ENCODE measurements around the gene GNA12.
A peak's percentile ranks its signal among the peaks of the same experiment; 100 is the strongest.

Gene GNA12

DNA sequence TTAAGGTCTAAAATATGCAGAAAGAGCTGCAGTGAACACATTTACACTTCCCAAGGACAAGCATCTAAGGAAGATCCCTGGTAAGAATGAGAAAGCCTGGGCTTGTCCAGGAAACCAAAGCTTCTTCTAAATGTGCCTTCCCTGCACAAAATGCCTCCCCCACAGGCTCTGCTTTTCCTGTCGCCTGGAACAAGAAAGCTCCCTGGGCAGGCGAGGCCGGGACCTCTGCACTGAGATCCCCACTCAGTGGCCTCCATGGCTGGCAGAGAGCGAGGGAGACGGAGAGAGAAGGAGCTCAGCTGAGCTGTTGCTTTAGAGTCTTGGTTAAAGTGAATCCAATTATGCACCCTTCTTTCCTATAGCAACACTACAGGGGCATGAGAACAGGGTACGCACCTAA lies 80.5 kb downstream of the GNA12 start:
- H3K9me3 Mint-ChIP-seq: no peaks in the 10 kb centered on the region
- H3K4me3 Mint-ChIP-seq: peak overlapping the region; percentile 28 to 67 (median 61)
- H3K36me3 Mint-ChIP-seq (ENCODE audit: low read depth): peaks cover 14% of the 10 kb centered on the region
- TF ChIP-seq, protein P1, sequence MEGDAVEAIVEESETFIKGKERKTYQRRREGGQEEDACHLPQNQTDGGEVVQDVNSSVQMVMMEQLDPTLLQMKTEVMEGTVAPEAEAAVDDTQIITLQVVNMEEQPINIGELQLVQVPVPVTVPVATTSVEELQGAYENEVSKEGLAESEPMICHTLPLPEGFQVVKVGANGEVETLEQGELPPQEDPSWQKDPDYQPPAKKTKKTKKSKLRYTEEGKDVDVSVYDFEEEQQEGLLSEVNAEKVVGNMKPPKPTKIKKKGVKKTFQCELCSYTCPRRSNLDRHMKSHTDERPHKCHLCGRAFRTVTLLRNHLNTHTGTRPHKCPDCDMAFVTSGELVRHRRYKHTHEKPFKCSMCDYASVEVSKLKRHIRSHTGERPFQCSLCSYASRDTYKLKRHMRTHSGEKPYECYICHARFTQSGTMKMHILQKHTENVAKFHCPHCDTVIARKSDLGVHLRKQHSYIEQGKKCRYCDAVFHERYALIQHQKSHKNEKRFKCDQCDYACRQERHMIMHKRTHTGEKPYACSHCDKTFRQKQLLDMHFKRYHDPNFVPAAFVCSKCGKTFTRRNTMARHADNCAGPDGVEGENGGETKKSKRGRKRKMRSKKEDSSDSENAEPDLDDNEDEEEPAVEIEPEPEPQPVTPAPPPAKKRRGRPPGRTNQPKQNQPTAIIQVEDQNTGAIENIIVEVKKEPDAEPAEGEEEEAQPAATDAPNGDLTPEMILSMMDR (IDR thresholded peaks at IDR 0.05; ENCODE audit: unreplicated experiment in 3 of 3): no peak
- H3K27me3 Mint-ChIP-seq (ENCODE audit: low read depth): peaks cover 7% of the 10 kb centered on the region
- H3K27ac Mint-ChIP-seq: peak overlapping the region; percentile 97 to 99 (median 97)
- H3K4me1 Mint-ChIP-seq: peaks cover 67% of the 10 kb centered on the region

DNA sequence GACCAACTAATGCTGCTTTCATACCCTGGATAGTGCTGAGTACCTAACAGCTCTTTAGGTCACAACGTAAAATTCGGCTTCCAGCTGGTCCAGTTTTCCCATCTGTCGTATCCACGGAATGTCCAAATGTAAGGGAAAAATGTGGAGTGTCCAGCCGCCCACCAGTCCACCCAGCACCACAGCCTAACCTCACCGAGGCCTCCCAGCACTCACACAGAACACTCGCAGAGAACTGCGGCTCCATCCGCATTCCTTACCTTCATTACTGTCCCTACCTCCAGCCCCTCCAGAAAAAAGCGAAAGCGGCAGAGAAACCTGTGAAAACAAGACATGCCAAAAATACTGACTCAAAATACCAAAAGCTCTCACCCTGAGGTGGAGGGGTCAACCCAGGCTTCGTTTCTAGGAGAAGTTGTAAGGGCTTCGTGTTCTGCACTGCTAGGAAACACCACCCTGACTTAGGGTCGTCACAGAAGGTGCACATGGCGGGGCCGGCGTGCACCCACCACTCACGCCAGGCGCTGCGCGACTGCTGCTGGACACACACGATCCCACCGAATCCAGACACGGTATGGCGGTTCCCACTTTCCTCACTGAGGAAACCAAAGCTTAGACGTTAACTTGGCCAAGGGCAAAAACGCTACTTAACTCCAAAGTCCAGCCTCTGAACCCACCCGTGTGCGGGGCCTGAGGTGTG lies 82.2 kb downstream of the GNA12 start:
- no peaks in the 10 kb centered on the region for H3K9me3 Mint-ChIP-seq
- peaks cover 7% of the 10 kb centered on the region for H3K27me3 Mint-ChIP-seq (ENCODE audit: low read depth)
- TF ChIP-seq, protein P1 (IDR thresholded peaks at IDR 0.05; ENCODE audit: unreplicated experiment in 3 of 3): no peak
- peaks cover 15% of the 10 kb centered on the region for H3K36me3 Mint-ChIP-seq (ENCODE audit: low read depth)
- peaks cover 76% of the 10 kb centered on the region for H3K4me1 Mint-ChIP-seq
- peak overlapping the region in 2 of 3 experiments; percentile 23 to 29 for H3K4me3 Mint-ChIP-seq
- H3K27ac Mint-ChIP-seq: peak overlapping the region; percentile 97 to 99 (median 97)

DNA sequence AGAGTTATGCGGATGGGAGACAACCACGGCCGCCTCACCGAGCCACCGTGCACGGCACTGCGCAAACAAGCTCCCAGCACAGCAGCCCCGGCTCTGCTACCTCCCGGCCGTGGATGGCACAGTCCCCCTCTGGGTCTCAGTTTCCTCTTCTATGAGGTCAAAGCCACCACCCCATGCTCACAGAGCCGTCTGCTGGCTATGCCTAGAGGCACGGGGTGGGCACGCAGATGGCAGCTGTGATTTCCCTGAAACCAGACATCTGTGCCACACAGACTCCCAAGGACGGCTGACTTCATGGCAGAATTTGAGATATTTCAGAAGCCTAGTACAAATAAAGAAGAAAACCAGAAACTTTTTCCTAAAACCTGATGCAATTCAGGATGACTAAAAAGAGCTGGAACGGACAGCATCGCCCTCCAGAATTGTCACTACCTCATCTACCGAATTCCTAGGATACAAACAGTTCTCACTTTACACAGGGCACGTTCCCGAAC lies 82.9 kb downstream of the GNA12 start:
- no peaks in the 10 kb centered on the region for H3K9me3 Mint-ChIP-seq
- H3K27ac Mint-ChIP-seq: peak overlapping the region; percentile 97 to 99 (median 97)
- H3K4me3 Mint-ChIP-seq: no peak overlapping the region
- H3K4me1 Mint-ChIP-seq: peaks cover 79% of the 10 kb centered on the region
- TF ChIP-seq, protein P1 (IDR thresholded peaks at IDR 0.05; ENCODE audit: unreplicated experiment in 3 of 3): no peak
- H3K27me3 Mint-ChIP-seq (ENCODE audit: low read depth): peaks cover 7% of the 10 kb centered on the region
- peaks cover 20% of the 10 kb centered on the region for H3K36me3 Mint-ChIP-seq (ENCODE audit: low read depth)

DNA sequence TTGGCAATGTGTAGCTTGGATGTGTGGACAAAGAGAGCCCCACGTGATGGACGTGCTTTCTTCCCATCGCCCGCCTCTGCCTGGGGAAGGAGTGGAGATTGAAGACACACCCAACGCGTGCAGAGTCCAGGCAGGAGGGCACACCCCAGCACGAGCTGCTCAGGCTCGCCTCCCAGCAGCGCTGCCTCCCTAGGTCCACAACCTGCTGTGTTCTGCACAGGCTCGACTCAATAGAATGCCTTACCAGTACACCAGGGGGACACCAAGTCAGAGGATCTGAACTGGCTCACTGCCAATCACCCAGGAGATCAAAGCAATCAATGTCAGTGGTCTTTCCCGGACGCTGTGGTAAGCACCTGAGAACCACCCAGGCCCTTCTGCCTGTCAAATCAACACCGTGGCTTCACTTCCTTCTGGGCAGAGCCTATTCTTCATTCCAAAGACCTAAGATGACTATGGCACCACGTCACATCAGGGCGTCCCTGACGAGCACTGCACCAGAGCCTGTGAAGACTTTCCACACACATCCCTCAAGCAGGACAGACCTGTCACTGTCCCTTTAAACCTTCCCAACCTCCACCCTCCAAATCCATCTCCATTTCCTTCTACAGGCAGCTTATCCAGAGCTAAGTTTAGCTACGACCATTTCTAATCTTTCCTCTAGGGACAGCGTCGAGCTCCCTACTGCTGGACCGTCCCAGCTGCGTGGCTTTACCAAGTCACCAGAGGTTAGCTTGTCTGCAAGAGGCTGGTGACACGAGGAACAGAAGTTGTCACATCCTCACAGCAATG lies 83.8 kb downstream of the GNA12 start:
- peak overlapping the region in 2 of 3 experiments; percentile 4 to 32 for H3K4me3 Mint-ChIP-seq
- peaks cover 3% of the 10 kb centered on the region for H3K9me3 Mint-ChIP-seq
- TF ChIP-seq, protein P1 (IDR thresholded peaks at IDR 0.05; ENCODE audit: unreplicated experiment in 3 of 3): peak; percentile 37 to 51 (median 46)
- H3K36me3 Mint-ChIP-seq (ENCODE audit: low read depth): peaks cover 28% of the 10 kb centered on the region
- H3K27me3 Mint-ChIP-seq (ENCODE audit: low read depth): peaks cover 7% of the 10 kb centered on the region
- peaks cover 74% of the 10 kb centered on the region for H3K4me1 Mint-ChIP-seq
- H3K27ac Mint-ChIP-seq: peak overlapping the region; percentile 89 to 99 (median 97)

DNA sequence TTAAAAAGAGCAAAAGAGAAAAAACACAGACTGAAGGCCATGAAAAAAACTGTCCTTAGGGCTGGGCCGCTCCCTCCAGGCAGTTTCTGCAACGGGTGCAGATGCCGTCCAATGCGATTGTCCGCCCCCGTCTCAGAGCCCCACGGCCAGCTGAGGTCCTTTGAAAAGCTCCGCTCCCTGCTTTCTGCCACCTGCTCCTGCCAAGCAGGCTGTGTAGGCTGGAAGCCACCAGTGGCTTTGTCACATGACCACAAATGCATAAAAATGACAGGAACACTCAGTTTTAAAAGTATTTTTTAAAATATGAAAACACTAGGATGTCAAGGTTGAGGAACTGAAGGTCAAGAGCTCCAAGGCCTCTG lies 84.4 kb downstream of the GNA12 start:
- peaks cover 3% of the 10 kb centered on the region for H3K9me3 Mint-ChIP-seq
- peaks cover 74% of the 10 kb centered on the region for H3K4me1 Mint-ChIP-seq
- H3K4me3 Mint-ChIP-seq: peak overlapping the region in 1 of 3 experiments; percentile 23
- peaks cover 7% of the 10 kb centered on the region for H3K27me3 Mint-ChIP-seq (ENCODE audit: low read depth)
- H3K36me3 Mint-ChIP-seq (ENCODE audit: low read depth): peaks cover 34% of the 10 kb centered on the region
- H3K27ac Mint-ChIP-seq: peak overlapping the region; percentile 89 to 99 (median 97)
- TF ChIP-seq, protein P1 (IDR thresholded peaks at IDR 0.05; ENCODE audit: unreplicated experiment in 3 of 3): no peak

All from nephron (organoid).